Measurements from ENCODE around the gene LONRF2.
A peak's percentile ranks its signal among the peaks of the same experiment; 100 is the strongest.

The LONRF2 gene

DNA sequence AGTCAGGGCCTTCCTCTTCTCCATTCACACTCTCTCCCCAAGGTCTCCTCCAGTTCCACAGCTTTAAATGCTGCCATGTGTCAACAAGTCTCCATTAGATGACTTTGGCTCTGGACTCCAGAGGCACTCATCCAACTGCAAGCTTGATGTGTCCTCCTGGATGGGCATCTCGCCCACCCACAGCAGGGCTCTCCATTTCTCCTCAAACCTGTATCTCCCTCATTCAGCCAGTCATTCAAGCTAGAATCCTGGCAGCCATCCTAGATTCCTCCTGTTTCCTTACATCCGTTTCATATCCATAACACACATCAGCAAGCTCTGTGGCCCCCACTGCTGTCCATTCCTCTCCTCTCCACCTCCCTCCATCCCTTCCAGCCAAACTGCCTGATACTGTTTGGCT, 91.5 kb downstream of the LONRF2 start:
- DNase-seq (ENCODE audit: low read depth): no peak
- Histone ChIP-seq H3K9ac (ENCODE audit: low read length) (no peak overlapping the region), H3K4me1 (ENCODE audit: control insufficient read depth, insufficient read depth, low read length) (no peaks in the 10 kb centered on the region), H3K36me3 (ENCODE audit: control insufficient read depth, insufficient read depth, low read length, severe bottlenecking) (no peaks in the 10 kb centered on the region), H3K4me3 (ENCODE audit: low read length) (no peak overlapping the region), H3K9me3 (ENCODE audit: control insufficient read depth, low read length) (no peaks in the 10 kb centered on the region), H3K27me3 (replicated peaks; ENCODE audit: control insufficient read depth, insufficient read depth, low read length) (peaks cover 11% of the 10 kb centered on the region)

DNA sequence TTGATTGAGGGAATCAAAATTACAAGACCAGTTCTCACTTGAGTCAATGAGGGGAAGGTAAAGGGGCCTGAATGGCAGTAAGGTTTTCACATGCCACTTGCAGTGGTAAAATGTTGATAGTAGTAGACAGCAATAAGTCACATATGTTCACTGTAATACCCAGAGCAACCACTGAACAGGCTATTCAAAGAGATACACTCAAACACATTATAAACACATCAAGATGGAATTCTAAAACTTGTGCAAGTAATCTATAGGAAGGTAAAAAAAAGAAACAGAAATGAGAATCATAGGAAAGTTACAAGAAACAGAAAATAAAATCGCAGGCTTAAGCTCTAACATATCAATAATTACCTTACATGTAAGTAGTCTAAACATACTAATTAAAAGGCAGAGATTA, 93.3 kb downstream of the LONRF2 start:
- Histone ChIP-seq H3K36me3 (ENCODE audit: control insufficient read depth, insufficient read depth, low read length, severe bottlenecking) (no peaks in the 10 kb centered on the region), H3K9ac (ENCODE audit: low read length) (no peak overlapping the region), H3K4me3 (ENCODE audit: low read length) (no peak overlapping the region), H3K27me3 (replicated peaks; ENCODE audit: control insufficient read depth, insufficient read depth, low read length) (peaks cover 14% of the 10 kb centered on the region), H3K9me3 (ENCODE audit: control insufficient read depth, low read length) (no peaks in the 10 kb centered on the region), H3K4me1 (ENCODE audit: control insufficient read depth, insufficient read depth, low read length) (no peaks in the 10 kb centered on the region)
- DNase-seq (ENCODE audit: low read depth): no peak

DNA sequence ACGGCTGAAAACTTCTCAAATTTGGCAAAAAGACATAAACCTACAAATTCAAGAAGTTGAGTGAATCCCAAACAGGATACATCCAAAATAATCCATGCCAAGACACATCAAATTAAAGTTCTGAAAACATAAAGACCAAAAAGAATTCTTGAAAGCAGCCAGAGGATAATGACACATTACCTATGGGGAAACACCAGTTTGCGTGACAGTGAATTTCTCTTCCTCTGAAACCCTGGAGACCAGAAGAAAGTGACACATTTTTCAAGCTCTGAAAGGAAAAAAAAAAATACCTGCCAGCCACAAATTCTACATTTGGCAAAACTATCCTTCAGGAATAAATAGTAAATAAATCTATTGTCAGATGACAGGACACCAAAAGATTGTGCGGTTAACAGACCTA, 93.9 kb downstream of the LONRF2 start:
- H3K27me3 ChIP-seq (replicated peaks; ENCODE audit: control insufficient read depth, insufficient read depth, low read length): peaks cover 19% of the 10 kb centered on the region
- no peaks in the 10 kb centered on the region for H3K36me3 ChIP-seq (ENCODE audit: control insufficient read depth, insufficient read depth, low read length, severe bottlenecking)

GRCh38 chr2:100224988-100225710, 97.2 kb downstream of the LONRF2 start:
- Histone ChIP-seq H3K27me3 (replicated peaks; ENCODE audit: control insufficient read depth, insufficient read depth, low read length) (peaks cover 26% of the 10 kb centered on the region), H3K4me3 (ENCODE audit: low read length) (no peak overlapping the region), H3K9ac (ENCODE audit: low read length) (no peak overlapping the region), H3K36me3 (ENCODE audit: control insufficient read depth, insufficient read depth, low read length, severe bottlenecking) (no peaks in the 10 kb centered on the region), H3K4me1 (ENCODE audit: control insufficient read depth, insufficient read depth, low read length) (no peaks in the 10 kb centered on the region), H3K9me3 (ENCODE audit: control insufficient read depth, low read length) (no peaks in the 10 kb centered on the region)
- peak; percentile 34 for DNase-seq (ENCODE audit: low read depth)

More for the DNA sequence above, 93.9 kb downstream of the LONRF2 start:
- H3K4me1 ChIP-seq (ENCODE audit: control insufficient read depth, insufficient read depth, low read length): no peaks in the 10 kb centered on the region
- no peaks in the 10 kb centered on the region for H3K9me3 ChIP-seq (ENCODE audit: control insufficient read depth, low read length)
- no peak overlapping the region for H3K9ac ChIP-seq (ENCODE audit: low read length)
- DNase-seq (ENCODE audit: low read depth): no peak
- no peak overlapping the region for H3K4me3 ChIP-seq (ENCODE audit: low read length)

- DNase-seq (ENCODE audit: low read depth): no peak
- no peaks in the 10 kb centered on the region for H3K4me1 ChIP-seq (ENCODE audit: control insufficient read depth, insufficient read depth, low read length)
- H3K36me3 ChIP-seq (ENCODE audit: control insufficient read depth, insufficient read depth, low read length, severe bottlenecking): no peaks in the 10 kb centered on the region
- peaks cover 34% of the 10 kb centered on the region for H3K27me3 ChIP-seq (replicated peaks; ENCODE audit: control insufficient read depth, insufficient read depth, low read length)
- H3K4me3 ChIP-seq (ENCODE audit: low read length): no peak overlapping the region
- no peaks in the 10 kb centered on the region for H3K9me3 ChIP-seq (ENCODE audit: control insufficient read depth, low read length)
- no peak overlapping the region for H3K9ac ChIP-seq (ENCODE audit: low read length)
These were observed 98.8 kb downstream of the LONRF2 start for GRCh38 chr2:100223502-100223901.
